PFSK-1 (cell line): Measurements from ENCODE around the gene MCRS1.

Source experiments
- FOXP2 ChIP-seq: optimal IDR thresholded peaks from 2 replicates; pipeline ENCODE3; 2011; ENCODE audit warnings: borderline replicate concordance, control low read depth, inconsistent platforms; ENCODE audit not compliant: insufficient read depth; ENCODE audit errors: extremely low read length, extremely low read depth
- POLR2AphosphoS5 ChIP-seq: IDR thresholded peaks from 2 replicates; pipeline ENCODE4 v1.6.1; 2012; ENCODE audit warnings: low read depth, mild to moderate bottlenecking, control low read depth, low read length, moderate library complexity
- REST ChIP-seq, 2 experiments: IDR thresholded peaks; 2 replicates each; pipeline versions ENCODE4 v1.6.1 to v1.8.0; 2011 to 2012; ENCODE audit warnings: low read depth in 2 of 2, low read length in 2 of 2, control low read depth in 1 of 2, inconsistent platforms in 1 of 2, mild to moderate bottlenecking in 1 of 2, moderate library complexity in 1 of 2; ENCODE audit not compliant: insufficient read depth in 1 of 2
- SIN3A ChIP-seq: IDR thresholded peaks from 2 replicates; pipeline ENCODE4 v1.6.1; 2012; ENCODE audit warnings: mild to moderate bottlenecking, low read length, moderate library complexity, borderline replicate concordance; ENCODE audit not compliant: insufficient read depth
- TAF1 ChIP-seq: IDR thresholded peaks from 2 replicates; pipeline ENCODE4 v1.6.1; 2012; ENCODE audit warnings: low read length, control low read depth, borderline replicate concordance; ENCODE audit not compliant: insufficient read depth

Gene MCRS1

GRCh38 chr12:49527361-49528130 lies 40.4 kb downstream of the MCRS1 start:
- no peak for TF ChIP-seq POLR2AphosphoS5
- no peak for TF ChIP-seq SIN3A

- no peak for TF ChIP-seq TAF1
- no peak for TF ChIP-seq FOXP2
Measured at GRCh38 chr12:49525942-49526341, 42.0 kb downstream of the MCRS1 start.

GRCh38 chr12:49524660-49525324 lies 43.1 kb downstream of the MCRS1 start:
- TF ChIP-seq FOXP2: no peak
- no peak for TF ChIP-seq REST (IDR thresholded peaks at IDR 0.05; ENCODE audit: insufficient read depth in 1 of 2, low read depth in 2 of 2, low read length in 2 of 2)
- no peak for TF ChIP-seq SIN3A
- no peak for TF ChIP-seq POLR2AphosphoS5
- TF ChIP-seq TAF1: no peak

GRCh38 chr12:49521389-49521788 lies 46.6 kb downstream of the MCRS1 start:
- no peak for TF ChIP-seq SIN3A
- TF ChIP-seq TAF1: no peak
- no peak for TF ChIP-seq REST (IDR thresholded peaks at IDR 0.05; ENCODE audit: insufficient read depth in 1 of 2, low read depth in 2 of 2, low read length in 2 of 2)
- TF ChIP-seq FOXP2: no peak

- no peak for TF ChIP-seq SIN3A
Measured at GRCh38 chr12:49519574-49519936, 48.4 kb downstream of the MCRS1 start.

- TF ChIP-seq POLR2AphosphoS5 (no peak), SIN3A (no peak), TAF1 (no peak), REST (IDR thresholded peaks at IDR 0.05; ENCODE audit: insufficient read depth in 1 of 2, low read depth in 2 of 2, low read length in 2 of 2) (no peak), FOXP2 (no peak)
Measured at GRCh38 chr12:49518914-49519573, 48.9 kb downstream of the MCRS1 start.
